Vagina (tissue), 2 donors: ENCODE results near the gene AJAP1. TPM values are rescaled to one million over a fixed set of nuclear protein-coding genes. Genes with fewer than 3 reads are reported as not detected.

ENCODE experiments used
- DNase-seq, 2 donors: peaks; one replicate each; pipeline ENCODE4 v3.0.0-alpha.2; 2017; ENCODE audit errors: extremely low spot score in 2 of 2
- H3K27ac ChIP-seq: fragments of 200-600 bp; sonication (generic); one replicate; pipeline ENCODE4 v1.5.1; 2019
- H3K27me3 ChIP-seq: fragments of 200-600 bp; sonication (generic); one replicate; pipeline ENCODE4 v1.5.1; 2019
- H3K36me3 ChIP-seq, 2 donors: fragments of 200-600 bp; sonication (generic); one replicate each; pipeline ENCODE4 v1.5.1; 2017 to 2019
- H3K4me1 ChIP-seq: fragments of 200-600 bp; sonication (generic); one replicate; pipeline ENCODE4 v1.5.1; 2019
- H3K4me3 ChIP-seq, 2 donors: fragments of 200-600 bp; sonication (generic); 1 replicate in 1 of 2; 2 replicates in 1 of 2; pipeline ENCODE4 v1.5.1; 2016 to 2019
- H3K9me3 ChIP-seq: fragments of 200-600 bp; sonication (generic); one replicate; pipeline ENCODE4 v1.5.1; 2019
- POLR2A ChIP-seq, 2 donors: fragments of 450-650 bp; IDR thresholded peaks; one replicate each; pipeline ENCODE4 v1.6.1; 2017; ENCODE audit warnings: antibody characterized with exemption in 2 of 2, mild to moderate bottlenecking in 2 of 2, moderate library complexity in 2 of 2
- POLR2AphosphoS5 ChIP-seq, 2 donors: sonication (generic); formaldehyde crosslinking; IDR thresholded peaks; one replicate each; pipeline ENCODE4 v1.9.0; 2017; ENCODE audit warnings: antibody characterized with exemption in 2 of 2, mild to moderate bottlenecking in 2 of 2, low read depth in 1 of 2; ENCODE audit not compliant: insufficient read depth in 1 of 2
- intact Hi-C: fragments of 100-400 bp; cut with DNase I; formaldehyde crosslinking; loops from one replicate; pipeline ENCODE4 v1.15.1; 2023
- total RNA-seq: library from RNA; depleted of rRNA; stranded (reverse); fragments of >200 nt; gene quantifications from one replicate; pipeline ENCODE4 v1.2.3, GENCODE V29; 2016
- TF ChIP-seq, protein P1 (sequence below), 3 experiments: fragments of 450-650 bp in 2 of 3; fragments of 200-600 bp in 1 of 3; sonication (generic) in 1 of 3; IDR thresholded peaks; one replicate each; pipeline ENCODE4 v1.5.1; 2017 to 2019; ENCODE audit warnings: antibody characterized with exemption in 3 of 3, mild to moderate bottlenecking in 2 of 3, moderate library complexity in 2 of 3

Gene AJAP1
- total RNA-seq, 1 donor from 2014 or later = 1.7 TPM

DNA sequence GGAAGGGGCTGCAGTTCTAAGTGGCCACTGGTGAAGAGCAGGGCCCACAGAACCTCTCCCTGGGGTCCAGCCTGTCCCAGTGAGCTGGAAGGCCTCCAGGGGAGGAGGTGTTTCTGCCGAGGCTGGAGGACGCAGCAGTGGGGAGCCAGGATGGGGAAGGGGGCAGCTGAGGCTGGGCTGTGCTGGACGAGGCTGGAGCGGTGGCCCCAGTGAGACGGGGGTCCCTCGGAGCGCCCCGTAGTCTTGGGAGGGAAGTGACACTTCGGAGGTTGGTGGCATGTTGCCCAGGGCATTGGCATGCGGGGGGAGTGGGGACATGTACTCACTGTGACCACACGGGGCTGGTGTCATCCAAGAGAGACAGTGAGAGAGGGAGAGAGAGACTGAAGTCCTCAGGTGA, 33.5 kb downstream of the AJAP1 start:
- Histone ChIP-seq H3K27me3 (no peaks in the 10 kb centered on the region), H3K27ac (no peak overlapping the region), H3K9me3 (no peaks in the 10 kb centered on the region), H3K4me1 (no peaks in the 10 kb centered on the region), H3K36me3 (no peaks in the 10 kb centered on the region), H3K4me3 (no peak overlapping the region)
- no peak for DNase-seq
- intact Hi-C loops = no loop called here
- TF ChIP-seq POLR2A (IDR thresholded peaks at IDR 0.05) = no peak
- TF ChIP-seq POLR2AphosphoS5 (IDR thresholded peaks at IDR 0.05; ENCODE audit: insufficient read depth in 1 of 2, low read depth in 1 of 2) = no peak
- TF ChIP-seq, protein P1, sequence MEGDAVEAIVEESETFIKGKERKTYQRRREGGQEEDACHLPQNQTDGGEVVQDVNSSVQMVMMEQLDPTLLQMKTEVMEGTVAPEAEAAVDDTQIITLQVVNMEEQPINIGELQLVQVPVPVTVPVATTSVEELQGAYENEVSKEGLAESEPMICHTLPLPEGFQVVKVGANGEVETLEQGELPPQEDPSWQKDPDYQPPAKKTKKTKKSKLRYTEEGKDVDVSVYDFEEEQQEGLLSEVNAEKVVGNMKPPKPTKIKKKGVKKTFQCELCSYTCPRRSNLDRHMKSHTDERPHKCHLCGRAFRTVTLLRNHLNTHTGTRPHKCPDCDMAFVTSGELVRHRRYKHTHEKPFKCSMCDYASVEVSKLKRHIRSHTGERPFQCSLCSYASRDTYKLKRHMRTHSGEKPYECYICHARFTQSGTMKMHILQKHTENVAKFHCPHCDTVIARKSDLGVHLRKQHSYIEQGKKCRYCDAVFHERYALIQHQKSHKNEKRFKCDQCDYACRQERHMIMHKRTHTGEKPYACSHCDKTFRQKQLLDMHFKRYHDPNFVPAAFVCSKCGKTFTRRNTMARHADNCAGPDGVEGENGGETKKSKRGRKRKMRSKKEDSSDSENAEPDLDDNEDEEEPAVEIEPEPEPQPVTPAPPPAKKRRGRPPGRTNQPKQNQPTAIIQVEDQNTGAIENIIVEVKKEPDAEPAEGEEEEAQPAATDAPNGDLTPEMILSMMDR (IDR thresholded peaks at IDR 0.05) = no peak

DNA sequence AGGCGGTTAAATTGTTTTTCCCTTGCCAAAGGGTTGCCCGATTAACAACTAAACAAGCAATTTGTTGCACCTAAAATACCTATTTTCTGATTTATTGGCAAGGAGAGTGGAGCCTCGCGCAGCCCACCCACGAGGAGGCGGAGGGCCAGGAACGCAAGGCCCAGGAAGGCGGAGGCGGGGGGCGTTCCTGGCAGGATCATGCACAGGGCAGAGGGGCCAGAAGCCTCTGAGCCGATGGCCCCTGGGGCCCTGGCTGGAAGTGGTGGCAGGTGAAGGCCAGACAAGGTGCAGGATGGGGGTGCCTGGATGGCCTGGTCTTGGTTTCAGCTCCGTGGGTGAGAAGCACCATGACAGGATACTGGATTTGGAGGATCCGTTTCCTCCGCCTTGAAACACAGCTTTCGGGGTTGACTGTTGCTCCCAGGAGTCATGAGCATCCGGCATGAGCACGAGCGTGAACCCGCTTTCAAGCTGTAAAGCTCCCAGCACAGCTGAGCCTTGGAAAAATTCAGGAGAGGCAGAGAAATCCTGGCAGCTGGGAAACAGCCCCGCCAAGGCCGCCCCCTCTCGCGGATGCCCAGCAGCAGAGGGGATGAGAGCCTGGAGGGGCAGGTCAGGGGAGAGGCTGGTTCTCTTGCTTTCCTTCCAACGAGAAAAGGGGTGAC, 35.0 kb downstream of the AJAP1 start:
- H3K9me3 ChIP-seq = no peaks in the 10 kb centered on the region
- no peak for TF ChIP-seq POLR2AphosphoS5 (IDR thresholded peaks at IDR 0.05; ENCODE audit: insufficient read depth in 1 of 2, low read depth in 1 of 2)
- TF ChIP-seq, protein P1 (IDR thresholded peaks at IDR 0.05) = no peak
- no peak for TF ChIP-seq POLR2A (IDR thresholded peaks at IDR 0.05)
- no peak for DNase-seq
- intact Hi-C loops = loop anchor here (1.0 kb wide), 1 partner anchor 25 kb away; no protein-coding TSS in a partner anchor
- no peak overlapping the region for H3K4me3 ChIP-seq
- H3K27me3 ChIP-seq = no peaks in the 10 kb centered on the region
- H3K27ac ChIP-seq = no peak overlapping the region
- no peaks in the 10 kb centered on the region for H3K36me3 ChIP-seq
- no peaks in the 10 kb centered on the region for H3K4me1 ChIP-seq

DNA sequence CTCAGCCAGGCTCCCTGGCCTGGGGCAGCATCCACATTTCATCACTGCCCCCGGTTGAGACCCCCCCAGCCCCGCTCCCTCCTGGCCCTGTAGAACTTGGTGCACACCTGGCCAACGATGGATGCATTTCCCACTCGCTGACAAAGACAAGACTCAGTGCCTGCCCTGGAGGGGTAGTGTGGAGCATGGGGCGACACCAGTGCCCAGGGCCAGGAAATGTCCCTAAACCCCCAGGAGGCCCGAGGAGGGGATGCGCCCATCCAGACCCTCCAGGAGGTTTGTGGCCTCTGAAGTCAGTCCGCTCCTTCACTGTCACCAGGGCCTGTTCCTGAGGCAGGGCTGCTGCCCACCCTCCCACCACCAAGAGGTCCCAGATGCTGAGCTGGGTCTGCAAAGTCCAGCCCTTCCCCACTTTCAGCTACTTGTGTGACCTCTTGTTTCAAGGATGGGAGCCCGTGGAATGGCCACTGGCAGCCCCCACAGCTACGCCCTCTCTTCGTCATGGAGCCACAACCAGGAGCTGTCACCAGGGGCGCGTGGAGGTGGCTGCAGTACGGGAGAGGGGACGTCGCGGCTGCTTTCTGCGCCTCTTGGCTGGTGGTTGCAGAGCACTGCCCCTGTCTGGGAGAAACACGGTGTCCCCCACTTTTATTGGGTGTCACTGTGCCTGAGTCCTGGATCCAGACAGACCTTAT, 35.7 kb downstream of the AJAP1 start:
- TF ChIP-seq POLR2A (IDR thresholded peaks at IDR 0.05) (no peak), POLR2AphosphoS5 (IDR thresholded peaks at IDR 0.05; ENCODE audit: insufficient read depth in 1 of 2, low read depth in 1 of 2) (no peak)
- TF ChIP-seq, protein P1 (IDR thresholded peaks at IDR 0.05) = no peak
- no peaks in the 10 kb centered on the region for H3K27me3 ChIP-seq
- no peaks in the 10 kb centered on the region for H3K9me3 ChIP-seq
- intact Hi-C loops = loop anchor here (1.0 kb wide), 1 partner anchor 24 kb away; no protein-coding TSS in a partner anchor
- no peak for DNase-seq
- no peak overlapping the region for H3K4me3 ChIP-seq
- no peaks in the 10 kb centered on the region for H3K4me1 ChIP-seq
- H3K36me3 ChIP-seq = no peaks in the 10 kb centered on the region
- H3K27ac ChIP-seq = no peak overlapping the region

DNA sequence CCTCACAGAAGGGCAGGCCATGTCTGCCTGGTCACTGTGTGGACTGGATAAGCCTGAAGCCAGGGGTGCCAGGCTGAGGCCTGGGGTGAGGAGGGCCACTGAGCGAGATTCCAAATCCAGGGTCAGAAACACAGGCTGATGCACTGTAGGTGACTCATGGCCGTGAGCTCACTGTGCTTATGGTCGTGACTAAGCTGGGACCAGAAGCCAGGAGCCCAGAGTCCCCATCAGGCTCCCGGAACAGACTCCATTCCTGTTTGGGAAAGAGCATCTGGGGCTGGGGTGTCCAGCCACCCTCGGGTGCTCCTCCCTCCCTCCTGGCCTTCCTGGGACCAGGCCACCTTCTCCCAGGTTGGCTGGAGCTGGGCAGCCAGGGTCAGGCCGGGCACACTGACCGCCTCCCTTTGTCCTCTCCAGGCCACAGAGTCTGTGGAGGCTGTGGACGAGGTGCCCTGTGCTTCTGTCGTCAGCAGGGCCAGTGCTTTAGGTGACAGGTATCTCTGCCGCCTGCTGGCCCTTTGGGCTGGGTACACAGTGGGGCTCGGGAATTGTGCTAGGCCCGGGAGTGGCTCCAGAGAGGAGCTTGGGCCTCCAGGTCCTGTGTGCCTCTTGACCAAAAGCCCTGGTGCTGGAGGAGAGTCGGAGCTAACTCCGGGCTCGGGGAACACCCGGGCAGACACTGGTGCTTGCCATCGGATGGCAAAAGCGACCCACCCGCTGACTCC, 36.7 kb downstream of the AJAP1 start:
- Histone ChIP-seq H3K27me3 (no peaks in the 10 kb centered on the region), H3K4me3 (no peak overlapping the region), H3K27ac (no peak overlapping the region), H3K4me1 (no peaks in the 10 kb centered on the region), H3K36me3 (no peaks in the 10 kb centered on the region), H3K9me3 (no peaks in the 10 kb centered on the region)
- DNase-seq = no peak
- no peak for TF ChIP-seq POLR2AphosphoS5 (IDR thresholded peaks at IDR 0.05; ENCODE audit: insufficient read depth in 1 of 2, low read depth in 1 of 2)
- no peak for TF ChIP-seq POLR2A (IDR thresholded peaks at IDR 0.05)
- TF ChIP-seq, protein P1 (IDR thresholded peaks at IDR 0.05) = no peak
- intact Hi-C loops = no loop called here
